ENCODE measurements around the gene C1orf52.

Gene C1orf52

DNA sequence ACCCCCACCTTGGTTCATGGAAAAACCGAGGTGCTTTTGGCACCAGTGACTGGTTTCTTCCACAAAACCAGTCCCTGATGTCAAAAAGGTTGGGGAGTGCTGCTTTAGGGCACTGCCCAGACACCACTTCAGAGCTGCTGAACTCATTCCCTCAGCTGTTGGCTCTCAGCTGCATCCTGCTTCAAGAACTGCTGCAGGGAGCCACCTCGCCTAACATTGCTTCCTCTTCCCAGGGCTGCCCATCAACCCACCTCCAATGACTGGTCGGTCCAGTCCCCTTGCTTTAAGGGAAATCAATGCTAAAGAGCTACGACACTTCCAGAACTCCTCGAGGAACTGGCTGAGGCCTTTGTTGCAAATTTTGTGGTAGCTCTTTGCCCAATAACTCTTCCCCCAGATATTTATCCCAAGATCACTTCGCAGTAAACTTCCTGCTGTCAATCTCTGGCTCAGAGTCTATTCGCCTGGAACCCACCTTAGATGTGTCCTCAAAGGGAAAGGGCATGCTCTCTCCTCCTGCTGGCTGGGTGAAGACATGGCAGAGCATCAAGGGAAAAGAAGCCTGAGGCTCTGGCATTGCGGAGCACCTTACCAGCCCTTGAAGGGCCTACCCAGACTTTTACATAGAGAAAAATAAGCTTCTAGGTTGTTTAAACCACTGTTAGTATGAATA, 29.0 kb downstream of the C1orf52 start:
- H3K4me3 ChIP-seq (ENCODE audit: low read depth, low read length), result no peak overlapping the region
- peak; percentile 41 for TF ChIP-seq CTCF (IDR thresholded peaks at IDR 0.05; ENCODE audit: low read depth, low read length, missing control alignments)
- no peak for DNase-seq (ENCODE audit: low read depth)

GRCh38 chr1:85229574-85230097, 29.8 kb downstream of the C1orf52 start:
- TF ChIP-seq CTCF (IDR thresholded peaks at IDR 0.05; ENCODE audit: low read depth, low read length, missing control alignments), result no peak
- H3K4me3 ChIP-seq (ENCODE audit: low read depth, low read length), result no peak overlapping the region
- DNase-seq (ENCODE audit: low read depth), result no peak

DNA sequence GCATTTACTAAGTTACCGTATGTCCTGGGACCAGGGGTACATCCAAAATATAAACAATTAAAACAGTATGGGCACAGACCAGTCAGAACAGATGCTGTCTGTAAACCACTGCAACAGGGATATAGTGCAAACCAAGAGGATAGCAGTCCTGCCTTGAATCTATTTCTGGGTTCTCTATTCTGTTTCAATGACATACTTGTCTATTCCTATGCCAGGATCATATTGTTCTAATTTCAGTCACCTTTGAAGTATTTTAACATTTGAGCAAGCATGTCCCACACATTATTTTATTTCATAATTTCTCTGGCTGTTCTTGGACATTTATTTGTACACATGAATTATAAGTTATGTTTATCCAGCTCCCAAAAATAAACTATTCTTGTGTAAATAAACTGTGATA, 30.5 kb downstream of the C1orf52 start:
- TF ChIP-seq CTCF (IDR thresholded peaks at IDR 0.05; ENCODE audit: low read depth, low read length, missing control alignments), result no peak
- no peak overlapping the region for H3K4me3 ChIP-seq (ENCODE audit: low read depth, low read length)
- no peak for DNase-seq (ENCODE audit: low read depth)

- H3K4me3 ChIP-seq (ENCODE audit: low read depth, low read length), result no peak overlapping the region
- DNase-seq (ENCODE audit: low read depth), result no peak
- no peak for TF ChIP-seq CTCF (IDR thresholded peaks at IDR 0.05; ENCODE audit: low read depth, low read length, missing control alignments)
Observed at GRCh38 chr1:85225624-85226380, 33.7 kb downstream of the C1orf52 start.

GRCh38 chr1:85224734-85225623, 34.5 kb downstream of the C1orf52 start:
- DNase-seq (ENCODE audit: low read depth), result no peak
- no peak for TF ChIP-seq CTCF (IDR thresholded peaks at IDR 0.05; ENCODE audit: low read depth, low read length, missing control alignments)
- H3K4me3 ChIP-seq (ENCODE audit: low read depth, low read length), result no peak overlapping the region

GRCh38 chr1:85224295-85224694, 35.2 kb downstream of the C1orf52 start:
- no peak for DNase-seq (ENCODE audit: low read depth)
- TF ChIP-seq CTCF (IDR thresholded peaks at IDR 0.05; ENCODE audit: low read depth, low read length, missing control alignments), result no peak

More at GRCh38 chr1:85224295-85224694, 35.2 kb downstream of the C1orf52 start:
- no peak overlapping the region for H3K4me3 ChIP-seq (ENCODE audit: low read depth, low read length)
